Measurements from ENCODE around the gene PARP16. TPM values are rescaled to one million over a fixed set of nuclear protein-coding genes. Genes with fewer than 3 reads are reported as not detected.

The PARP16 gene
- total and polyA plus RNA-seq, 2 experiments from 2014 or later = 3.6 to 4.1 TPM

GRCh38 chr15:65245096-65245856 lies 41.4 kb downstream of the PARP16 start (continued):
- TF ChIP-seq EZH2 (IDR thresholded peaks at IDR 0.05; ENCODE audit: low read depth, unreplicated experiment) (no peak), NANOG (IDR thresholded peaks at IDR 0.05; ENCODE audit: borderline replicate concordance) (no peak), POLR2AphosphoS5 (IDR thresholded peaks at IDR 0.05; ENCODE audit: low read depth) (no peak), EZH2phosphoT487 (IDR thresholded peaks at IDR 0.05; ENCODE audit: unreplicated experiment) (no peak), ZNF114 (CRISPR knock-in tag; IDR thresholded peaks at IDR 0.05) (no peak), JUNB (IDR thresholded peaks at IDR 0.05; ENCODE audit: unreplicated experiment) (no peak), CREB1 (CRISPR knock-in tag; IDR thresholded peaks at IDR 0.05; ENCODE audit: low read depth) (no peak), STAT1 (IDR thresholded peaks at IDR 0.05; ENCODE audit: unreplicated experiment) (no peak), CTCF (conservative IDR thresholded peaks at IDR 0.05; ENCODE audit: low read depth in 2 of 2) (no peak)
- TF ChIP-seq, protein P1, sequence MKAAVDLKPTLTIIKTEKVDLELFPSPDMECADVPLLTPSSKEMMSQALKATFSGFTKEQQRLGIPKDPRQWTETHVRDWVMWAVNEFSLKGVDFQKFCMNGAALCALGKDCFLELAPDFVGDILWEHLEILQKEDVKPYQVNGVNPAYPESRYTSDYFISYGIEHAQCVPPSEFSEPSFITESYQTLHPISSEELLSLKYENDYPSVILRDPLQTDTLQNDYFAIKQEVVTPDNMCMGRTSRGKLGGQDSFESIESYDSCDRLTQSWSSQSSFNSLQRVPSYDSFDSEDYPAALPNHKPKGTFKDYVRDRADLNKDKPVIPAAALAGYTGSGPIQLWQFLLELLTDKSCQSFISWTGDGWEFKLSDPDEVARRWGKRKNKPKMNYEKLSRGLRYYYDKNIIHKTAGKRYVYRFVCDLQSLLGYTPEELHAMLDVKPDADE (IDR thresholded peaks at IDR 0.05) = no peak

- Histone ChIP-seq H3K27ac (ENCODE audit: low read depth) (no peak overlapping the region), H3K27me3 (ENCODE audit: insufficient read depth) (no peaks in the 10 kb centered on the region), H3K9me2 (ENCODE audit: insufficient read depth) (no peaks in the 10 kb centered on the region), H4K20me1 (replicated peaks; ENCODE audit: insufficient read depth) (no peaks in the 10 kb centered on the region), H3K79me2 (replicated peaks; ENCODE audit: insufficient read depth) (no peaks in the 10 kb centered on the region), H2AFZ (no peak overlapping the region), H3F3A (replicated peaks; ENCODE audit: low read depth) (no peaks in the 10 kb centered on the region), H3K4me2 (no peak overlapping the region), H3K4me1 (ENCODE audit: insufficient read depth) (no peaks in the 10 kb centered on the region; the same call in 1 of the 2 replicates), H3K4me3 (no peak overlapping the region), H3K36me3 (ENCODE audit: insufficient read depth) (no peaks in the 10 kb centered on the region)
- peaks cover 3% of the 10 kb centered on the region; the same call in 1 of the 3 replicates for H3K9me3 Mint-ChIP-seq
- H3K27ac Mint-ChIP-seq = no peak overlapping the region
- no peak for ATAC-seq
- H3K36me3 Mint-ChIP-seq (ENCODE audit: low read depth) = no peaks in the 10 kb centered on the region
- peaks cover 1% of the 10 kb centered on the region for H3K27me3 Mint-ChIP-seq (ENCODE audit: insufficient read depth, low read depth, poor library complexity)
- DNase-seq (ENCODE audit: low spot score) = no peak
- no peak overlapping the region for H3K4me3 Mint-ChIP-seq
- H3K4me1 Mint-ChIP-seq = peaks cover 17% of the 10 kb centered on the region; the same call in 2 of the 3 replicates
- TF ChIP-seq STAT1 (IDR thresholded peaks at IDR 0.05; ENCODE audit: unreplicated experiment) (no peak), JUNB (IDR thresholded peaks at IDR 0.05; ENCODE audit: unreplicated experiment) (no peak), CREB1 (CRISPR knock-in tag; IDR thresholded peaks at IDR 0.05; ENCODE audit: low read depth) (no peak), ZNF114 (CRISPR knock-in tag; IDR thresholded peaks at IDR 0.05) (no peak), NANOG (IDR thresholded peaks at IDR 0.05; ENCODE audit: borderline replicate concordance) (no peak), CTCF (conservative IDR thresholded peaks at IDR 0.05; ENCODE audit: low read depth in 2 of 2) (no peak), POLR2AphosphoS5 (IDR thresholded peaks at IDR 0.05; ENCODE audit: low read depth) (no peak)
- TF ChIP-seq, protein P2, sequence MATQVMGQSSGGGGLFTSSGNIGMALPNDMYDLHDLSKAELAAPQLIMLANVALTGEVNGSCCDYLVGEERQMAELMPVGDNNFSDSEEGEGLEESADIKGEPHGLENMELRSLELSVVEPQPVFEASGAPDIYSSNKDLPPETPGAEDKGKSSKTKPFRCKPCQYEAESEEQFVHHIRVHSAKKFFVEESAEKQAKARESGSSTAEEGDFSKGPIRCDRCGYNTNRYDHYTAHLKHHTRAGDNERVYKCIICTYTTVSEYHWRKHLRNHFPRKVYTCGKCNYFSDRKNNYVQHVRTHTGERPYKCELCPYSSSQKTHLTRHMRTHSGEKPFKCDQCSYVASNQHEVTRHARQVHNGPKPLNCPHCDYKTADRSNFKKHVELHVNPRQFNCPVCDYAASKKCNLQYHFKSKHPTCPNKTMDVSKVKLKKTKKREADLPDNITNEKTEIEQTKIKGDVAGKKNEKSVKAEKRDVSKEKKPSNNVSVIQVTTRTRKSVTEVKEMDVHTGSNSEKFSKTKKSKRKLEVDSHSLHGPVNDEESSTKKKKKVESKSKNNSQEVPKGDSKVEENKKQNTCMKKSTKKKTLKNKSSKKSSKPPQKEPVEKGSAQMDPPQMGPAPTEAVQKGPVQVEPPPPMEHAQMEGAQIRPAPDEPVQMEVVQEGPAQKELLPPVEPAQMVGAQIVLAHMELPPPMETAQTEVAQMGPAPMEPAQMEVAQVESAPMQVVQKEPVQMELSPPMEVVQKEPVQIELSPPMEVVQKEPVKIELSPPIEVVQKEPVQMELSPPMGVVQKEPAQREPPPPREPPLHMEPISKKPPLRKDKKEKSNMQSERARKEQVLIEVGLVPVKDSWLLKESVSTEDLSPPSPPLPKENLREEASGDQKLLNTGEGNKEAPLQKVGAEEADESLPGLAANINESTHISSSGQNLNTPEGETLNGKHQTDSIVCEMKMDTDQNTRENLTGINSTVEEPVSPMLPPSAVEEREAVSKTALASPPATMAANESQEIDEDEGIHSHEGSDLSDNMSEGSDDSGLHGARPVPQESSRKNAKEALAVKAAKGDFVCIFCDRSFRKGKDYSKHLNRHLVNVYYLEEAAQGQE (IDR thresholded peaks at IDR 0.05; ENCODE audit: unreplicated experiment) = no peak
Measured at GRCh38 chr15:65244638-65245037, 42.0 kb downstream of the PARP16 start.
